Activated CD4-positive, alpha-beta memory T cell treated with anti-CD3 and anti-CD28 coated beads for 36 hours (primary cell): ENCODE measurements around the gene NUP210. TPM values are rescaled to one million over a fixed set of nuclear protein-coding genes. Genes with fewer than 3 reads are reported as not detected.
"Not testable (repeated sequence)": the region's sequence is repeated elsewhere in the genome, so short reads cannot be mapped to it uniquely, and the experiment has no call there.

Experiments used
- CTCF ChIA-PET: fragments of 350-600 bp; sonication (Branson Sonifier 250); formaldehyde crosslinking; loops from one replicate; lab custom pipeline; 2021; ENCODE audit warnings: antibody characterized with exemption, inconsistent platforms; lab: Charles Lee
- POLR2A ChIA-PET: fragments of 350-600 bp; sonication (Branson Sonifier 250); formaldehyde crosslinking; loops from one replicate; lab custom pipeline; 2021; ENCODE audit warnings: antibody characterized with exemption; lab: Charles Lee
- DNase-seq: peaks from one replicate; pipeline ENCODE4 v3.0.0-alpha.2; 2020
- H3K27ac Mint-ChIP-seq: one replicate; pipeline ENCODE4 v1.8.0; 2021; ENCODE audit warnings: mixed read lengths
- H3K27me3 Mint-ChIP-seq: one replicate; pipeline ENCODE4 v1.8.0; 2021; ENCODE audit warnings: mixed read lengths
- H3K36me3 Mint-ChIP-seq: one replicate; pipeline ENCODE4 v1.8.0; 2021; ENCODE audit warnings: mixed read lengths
- H3K4me1 Mint-ChIP-seq: one replicate; pipeline ENCODE4 v1.8.0; 2021; ENCODE audit warnings: low read depth, mixed read lengths
- H3K4me3 Mint-ChIP-seq: one replicate; pipeline ENCODE4 v1.8.0; 2021; ENCODE audit warnings: mild to moderate bottlenecking, mixed read lengths
- H3K9me3 Mint-ChIP-seq: one replicate; pipeline ENCODE4 v1.8.0; 2021; ENCODE audit warnings: mixed read lengths
- intact Hi-C: fragments of 100-400 bp; cut with micrococcal nuclease; formaldehyde crosslinking; loops from one replicate; pipeline ENCODE4 v1.15.1; 2023
- total RNA-seq, 2 experiments: library from RNA; stranded (reverse); gene quantifications; one replicate each; pipeline ENCODE4 v1.2.3, GENCODE V29; 2021

Gene NUP210
- total RNA-seq, 2 experiments from 2014 or later, result 140 to 144 TPM

- H3K27ac Mint-ChIP-seq, result peak overlapping the region; percentile 8
- H3K4me1 Mint-ChIP-seq, result peaks cover 16% of the 10 kb centered on the region
- no peak for DNase-seq
- H3K9me3 Mint-ChIP-seq, result no peaks in the 10 kb centered on the region
- intact Hi-C loops, result no loop called here
- no peaks in the 10 kb centered on the region for H3K27me3 Mint-ChIP-seq
- H3K36me3 Mint-ChIP-seq, result peaks cover 67% of the 10 kb centered on the region
- POLR2A ChIA-PET, result no interaction called here
- CTCF ChIA-PET, result interaction anchor here (0.6 to 0.9 kb wide), 2 partner anchors 62 to 64 kb away, joined by 3 read pairs; no protein-coding TSS in a partner anchor
- H3K4me3 Mint-ChIP-seq, result no peak overlapping the region
Measured at GRCh38 chr3:13388816-13389215, 31.3 kb downstream of the NUP210 start.

- Mint-ChIP-seq H3K4me1 (peaks cover 14% of the 10 kb centered on the region), H3K36me3 (peaks cover 62% of the 10 kb centered on the region), H3K9me3 (no peaks in the 10 kb centered on the region), H3K27me3 (no peaks in the 10 kb centered on the region), H3K27ac (no peak overlapping the region), H3K4me3 (no peak overlapping the region)
- no peak for DNase-seq
- POLR2A ChIA-PET, result no interaction called here
- intact Hi-C loops, result no loop called here
- CTCF ChIA-PET, result no interaction called here
Measured at GRCh38 chr3:13385373-13385965, 34.7 kb downstream of the NUP210 start.

GRCh38 chr3:13380971-13381370, 39.2 kb downstream of the NUP210 start:
- intact Hi-C loops, result no loop called here
- Mint-ChIP-seq H3K4me1 (peaks cover 5% of the 10 kb centered on the region), H3K4me3 (no peak overlapping the region), H3K36me3 (peaks cover 50% of the 10 kb centered on the region), H3K27me3 (no peaks in the 10 kb centered on the region), H3K27ac (no peak overlapping the region), H3K9me3 (no peaks in the 10 kb centered on the region)
- CTCF ChIA-PET, result interaction anchor here (2.1 kb wide), 1 partner anchor 71 kb away, joined by 8 read pairs; no protein-coding TSS in a partner anchor
- POLR2A ChIA-PET, result no interaction called here
- DNase-seq, result no peak

- Mint-ChIP-seq H3K4me1 (peaks cover 3% of the 10 kb centered on the region), H3K4me3 (no peak overlapping the region), H3K27me3 (no peaks in the 10 kb centered on the region), H3K9me3 (no peaks in the 10 kb centered on the region), H3K27ac (no peak overlapping the region), H3K36me3 (peaks cover 38% of the 10 kb centered on the region)
- intact Hi-C loops, result no loop called here
- CTCF ChIA-PET, result interaction anchor here (1.0 to 2.1 kb wide), 2 partner anchors 18 to 73 kb away, joined by 3 to 8 read pairs; no protein-coding TSS in a partner anchor
- POLR2A ChIA-PET, result no interaction called here
- DNase-seq, result no peak
Measured at GRCh38 chr3:13379201-13379830, 40.8 kb downstream of the NUP210 start.

GRCh38 chr3:13378155-13378554, 42.0 kb downstream of the NUP210 start:
- no peak for DNase-seq
- intact Hi-C loops, result no loop called here
- peaks cover 3% of the 10 kb centered on the region for H3K4me1 Mint-ChIP-seq
- CTCF ChIA-PET, result interaction anchor here (1.0 kb wide), 1 partner anchor 17 kb away, joined by 3 read pairs; no protein-coding TSS in a partner anchor
- peaks cover 34% of the 10 kb centered on the region for H3K36me3 Mint-ChIP-seq
- H3K27ac Mint-ChIP-seq, result peak overlapping the region; percentile 55
- POLR2A ChIA-PET, result no interaction called here
- no peaks in the 10 kb centered on the region for H3K27me3 Mint-ChIP-seq
- no peaks in the 10 kb centered on the region for H3K9me3 Mint-ChIP-seq
- no peak overlapping the region for H3K4me3 Mint-ChIP-seq

GRCh38 chr3:13377741-13378140, 42.4 kb downstream of the NUP210 start:
- POLR2A ChIA-PET, H3K27me3 Mint-ChIP-seq, H3K9me3 Mint-ChIP-seq, CTCF ChIA-PET, DNase-seq, intact Hi-C loops, H3K4me3 Mint-ChIP-seq, H3K4me1 Mint-ChIP-seq: not testable (repeated sequence)
- H3K27ac Mint-ChIP-seq, result peak overlapping the region; percentile 55
- peaks cover 34% of the 10 kb centered on the region for H3K36me3 Mint-ChIP-seq

GRCh38 chr3:13377021-13377420, 43.1 kb downstream of the NUP210 start:
- Mint-ChIP-seq H3K4me1 (peaks cover 3% of the 10 kb centered on the region), H3K27ac (no peak overlapping the region), H3K27me3 (no peaks in the 10 kb centered on the region), H3K9me3 (no peaks in the 10 kb centered on the region), H3K36me3 (peaks cover 35% of the 10 kb centered on the region), H3K4me3 (no peak overlapping the region)
- ChIA-PET POLR2A (no interaction called here), CTCF (no interaction called here)
- intact Hi-C loops, result no loop called here
- DNase-seq, result no peak

GRCh38 chr3:13376091-13376490, 44.0 kb downstream of the NUP210 start:
- H3K36me3 Mint-ChIP-seq, result peaks cover 33% of the 10 kb centered on the region

GRCh38 chr3:13375464-13375863, 44.7 kb downstream of the NUP210 start:
- Mint-ChIP-seq H3K27me3 (no peaks in the 10 kb centered on the region), H3K9me3 (no peaks in the 10 kb centered on the region), H3K4me1 (no peaks in the 10 kb centered on the region), H3K36me3 (peaks cover 37% of the 10 kb centered on the region), H3K4me3 (no peak overlapping the region), H3K27ac (no peak overlapping the region)
- CTCF ChIA-PET, result no interaction called here
- POLR2A ChIA-PET, result no interaction called here
- intact Hi-C loops, result no loop called here
- no peak for DNase-seq

More at GRCh38 chr3:13376091-13376490, 44.0 kb downstream of the NUP210 start:
- H3K4me3 Mint-ChIP-seq, result no peak overlapping the region
- no peak overlapping the region for H3K27ac Mint-ChIP-seq
- POLR2A ChIA-PET, result no interaction called here
- CTCF ChIA-PET, result no interaction called here
- no peaks in the 10 kb centered on the region for H3K4me1 Mint-ChIP-seq
- intact Hi-C loops, result no loop called here
- no peaks in the 10 kb centered on the region for H3K9me3 Mint-ChIP-seq
- no peaks in the 10 kb centered on the region for H3K27me3 Mint-ChIP-seq
- DNase-seq, result no peak

GRCh38 chr3:13373975-13374586, 46.0 kb downstream of the NUP210 start:
- CTCF ChIA-PET, result no interaction called here
- H3K4me1 Mint-ChIP-seq, result no peaks in the 10 kb centered on the region

GRCh38 chr3:13372656-13373055, 47.5 kb downstream of the NUP210 start:
- Mint-ChIP-seq H3K36me3 (peaks cover 27% of the 10 kb centered on the region), H3K9me3 (no peaks in the 10 kb centered on the region), H3K4me1 (no peaks in the 10 kb centered on the region), H3K4me3 (no peak overlapping the region), H3K27ac (no peak overlapping the region), H3K27me3 (no peaks in the 10 kb centered on the region)
- DNase-seq, result no peak
- ChIA-PET POLR2A (no interaction called here), CTCF (no interaction called here)
- intact Hi-C loops, result no loop called here

More at GRCh38 chr3:13373975-13374586, 46.0 kb downstream of the NUP210 start:
- no peak overlapping the region for H3K4me3 Mint-ChIP-seq
- intact Hi-C loops, result no loop called here
- POLR2A ChIA-PET, result no interaction called here
- H3K9me3 Mint-ChIP-seq, result no peaks in the 10 kb centered on the region
- peaks cover 36% of the 10 kb centered on the region for H3K36me3 Mint-ChIP-seq
- no peak for DNase-seq
- H3K27me3 Mint-ChIP-seq, result no peaks in the 10 kb centered on the region
- no peak overlapping the region for H3K27ac Mint-ChIP-seq

GRCh38 chr3:13372126-13372525, 48.0 kb downstream of the NUP210 start:
- Mint-ChIP-seq H3K9me3 (no peaks in the 10 kb centered on the region), H3K4me3 (no peak overlapping the region), H3K27ac (no peak overlapping the region), H3K27me3 (no peaks in the 10 kb centered on the region), H3K4me1 (no peaks in the 10 kb centered on the region), H3K36me3 (peaks cover 27% of the 10 kb centered on the region)
- ChIA-PET CTCF (no interaction called here), POLR2A (no interaction called here)
- DNase-seq, result no peak
- intact Hi-C loops, result no loop called here
